Psoas muscle (tissue), 8 donors: ENCODE measurements around the gene TOR2A. TPM values are rescaled to one million over a fixed set of nuclear protein-coding genes. Genes with fewer than 3 reads are reported as not detected.

ENCODE experiments used
- ATAC-seq, 4 donors: fragments of 200-7000 bp; cut with Tn5 transposase; one replicate each; pipeline ENCODE4 v1.9.1; 2020; ENCODE audit warnings: moderate library complexity in 3 of 4, mild to moderate bottlenecking in 2 of 4
- DNase-seq, 2 donors: peaks; one replicate each; pipeline ENCODE4 v3.0.0-alpha.2; 2020
- H3K27ac ChIP-seq: fragments of 200-600 bp; one replicate; pipeline ENCODE4 v1.8.0; 2022
- H3K27me3 ChIP-seq, 3 donors: fragments of 200-600 bp in 1 of 3; one replicate each; pipeline versions ENCODE4 v1.6.1 to v1.8.0; 2013 to 2022; ENCODE audit warnings: low read length in 2 of 3, mild to moderate bottlenecking in 2 of 3, moderate library complexity in 1 of 3; ENCODE audit not compliant: insufficient read depth in 3 of 3
- H3K36me3 ChIP-seq, 2 donors: fragments of 200-600 bp in 1 of 2; one replicate each; pipeline versions ENCODE4 v1.6.1 to v1.8.0; 2013 to 2022; ENCODE audit warnings: low read depth in 1 of 2, mild to moderate bottlenecking in 1 of 2, moderate library complexity in 1 of 2; ENCODE audit not compliant: insufficient read depth in 1 of 2
- H3K4me1 ChIP-seq: fragments of 200-600 bp; one replicate; pipeline ENCODE4 v1.8.0; 2022
- H3K4me3 ChIP-seq: fragments of 200-600 bp; one replicate; pipeline ENCODE4 v1.8.0; 2022; ENCODE audit warnings: mild to moderate bottlenecking
- H3K9me3 ChIP-seq: fragments of 200-600 bp; one replicate; pipeline ENCODE4 v1.8.0; 2022
- WGBS, 3 donors: extraction: QIAGEN DNeasy Blood & Tissue Kit; methylation state at CpG; one replicate each; pipeline versions ENCODE4 v1.1.6 to v1.1.7; 2013; 5-methylcytosine and 5-hydroxymethylcytosine counted together
- intact Hi-C, 2 donors: fragments of 100-400 bp; cut with DNase I; formaldehyde crosslinking; loops; one replicate each; pipeline versions ENCODE4 v1.11.0 to v1.14.2; 2022
- polyA plus RNA-seq, 3 donors: library from polyadenylated mRNA; stranded (reverse); fragments of 200-250 nt; gene quantifications; one replicate each; pipeline ENCODE4 v1.2.3, GENCODE V29; 2013
- total RNA-seq, 4 donors: library from RNA; stranded (reverse); fragmentation: NEBNext Ultra II Directional in 2 of 4; extraction: Animal tissue kit (Norgen Biotek cat#: 25700) in 2 of 4; gene quantifications; one replicate each; pipeline versions ENCODE4 v1.2.1 to v1.2.4, GENCODE V29; 2021 to 2023
- TF ChIP-seq, protein P1 (sequence below): fragments of 200-600 bp; IDR thresholded peaks from one replicate; pipeline ENCODE4 v1.8.0; 2022; ENCODE audit warnings: antibody characterized with exemption
- donor health status: healthy with polysubstance abuse.
- donor health status: DM: no; HTN: no; CAD: no; lungs with moderate emphysema.
- donor health status: Bipolar disorder and iron deficiency.
- donor health status: healthy.
- donor health status: DM: yes; HTN: yes; CAD: no.
- donor health status: DM: no; HTN: no; CAD: no.
- donor health status: DM: no; HTN: no; CAD: no.
- donor health status: DM: yes; HTN: yes; CAD: no.

The TOR2A gene
- total and polyA plus RNA-seq, 7 donors: 2.8 to 6.9 (median 4.6) TPM

DNA sequence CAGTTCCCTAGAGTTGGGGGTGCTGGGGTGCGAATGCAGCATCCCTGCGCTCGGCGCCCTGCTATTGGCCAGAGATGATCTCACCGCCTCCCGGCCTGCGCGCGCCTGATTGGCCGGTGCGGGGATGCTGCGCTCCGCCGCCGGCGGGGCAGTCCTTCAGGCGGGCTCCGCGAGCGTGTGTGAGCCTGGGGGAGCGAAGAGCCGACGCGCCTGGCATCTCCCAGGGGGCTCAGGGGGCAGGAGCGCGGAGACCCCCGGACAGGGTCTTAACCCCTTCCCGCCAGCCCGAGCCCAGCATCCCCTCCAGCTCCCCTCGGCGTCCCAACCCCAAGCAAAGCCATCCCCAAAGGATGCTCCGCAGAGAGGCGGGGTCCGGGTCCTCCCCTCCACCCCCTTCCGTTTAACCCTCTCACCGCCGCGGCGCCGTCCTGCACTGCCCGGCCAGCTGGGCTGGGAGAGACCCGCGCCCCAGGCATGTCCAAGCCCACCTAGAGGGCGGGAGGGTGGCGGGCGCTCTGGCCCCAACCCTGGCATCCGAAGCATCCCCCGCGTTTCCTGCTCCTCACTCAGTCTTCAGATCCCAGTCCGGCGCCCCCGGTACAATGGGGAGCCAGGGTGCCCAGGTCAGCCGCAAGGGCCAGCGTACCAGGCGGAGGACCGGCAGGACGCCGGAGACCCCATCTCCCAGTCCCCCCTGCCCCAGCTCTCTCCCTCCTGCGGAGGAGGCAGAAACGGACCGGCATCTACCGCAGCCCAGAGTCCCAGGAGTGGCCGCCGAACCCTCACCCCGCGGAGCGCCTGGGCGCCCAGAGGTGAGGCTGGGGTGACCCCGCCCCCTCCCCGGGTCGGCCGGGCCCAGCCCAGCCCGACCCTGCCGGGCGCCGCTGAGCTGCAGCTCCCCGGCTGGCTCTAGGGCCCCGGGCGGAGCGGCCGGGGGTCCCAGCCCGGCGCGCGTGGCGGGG lies 19.3 kb upstream of the TOR2A start:
- TF ChIP-seq, protein P1, sequence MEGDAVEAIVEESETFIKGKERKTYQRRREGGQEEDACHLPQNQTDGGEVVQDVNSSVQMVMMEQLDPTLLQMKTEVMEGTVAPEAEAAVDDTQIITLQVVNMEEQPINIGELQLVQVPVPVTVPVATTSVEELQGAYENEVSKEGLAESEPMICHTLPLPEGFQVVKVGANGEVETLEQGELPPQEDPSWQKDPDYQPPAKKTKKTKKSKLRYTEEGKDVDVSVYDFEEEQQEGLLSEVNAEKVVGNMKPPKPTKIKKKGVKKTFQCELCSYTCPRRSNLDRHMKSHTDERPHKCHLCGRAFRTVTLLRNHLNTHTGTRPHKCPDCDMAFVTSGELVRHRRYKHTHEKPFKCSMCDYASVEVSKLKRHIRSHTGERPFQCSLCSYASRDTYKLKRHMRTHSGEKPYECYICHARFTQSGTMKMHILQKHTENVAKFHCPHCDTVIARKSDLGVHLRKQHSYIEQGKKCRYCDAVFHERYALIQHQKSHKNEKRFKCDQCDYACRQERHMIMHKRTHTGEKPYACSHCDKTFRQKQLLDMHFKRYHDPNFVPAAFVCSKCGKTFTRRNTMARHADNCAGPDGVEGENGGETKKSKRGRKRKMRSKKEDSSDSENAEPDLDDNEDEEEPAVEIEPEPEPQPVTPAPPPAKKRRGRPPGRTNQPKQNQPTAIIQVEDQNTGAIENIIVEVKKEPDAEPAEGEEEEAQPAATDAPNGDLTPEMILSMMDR: no peak
- Histone ChIP-seq H3K4me3 (peak overlapping the region; percentile 43), H3K27me3 (peaks cover 0 to 45% (median 14%) of the 10 kb centered on the region in 3 donors), H3K36me3 (peaks cover 0 to 4% of the 10 kb centered on the region in 2 donors), H3K9me3 (no peaks in the 10 kb centered on the region), H3K27ac (no peak overlapping the region), H3K4me1 (no peaks in the 10 kb centered on the region)
- 15 to 25% (median 17%) methylated on average over 58 to 86 of the region's 86 CpGs for WGBS, 3 donors
- DNase-seq (no peak), ATAC-seq (peak; percentile 19 to 58 (median 52))
- intact Hi-C loops: no loop called here

DNA sequence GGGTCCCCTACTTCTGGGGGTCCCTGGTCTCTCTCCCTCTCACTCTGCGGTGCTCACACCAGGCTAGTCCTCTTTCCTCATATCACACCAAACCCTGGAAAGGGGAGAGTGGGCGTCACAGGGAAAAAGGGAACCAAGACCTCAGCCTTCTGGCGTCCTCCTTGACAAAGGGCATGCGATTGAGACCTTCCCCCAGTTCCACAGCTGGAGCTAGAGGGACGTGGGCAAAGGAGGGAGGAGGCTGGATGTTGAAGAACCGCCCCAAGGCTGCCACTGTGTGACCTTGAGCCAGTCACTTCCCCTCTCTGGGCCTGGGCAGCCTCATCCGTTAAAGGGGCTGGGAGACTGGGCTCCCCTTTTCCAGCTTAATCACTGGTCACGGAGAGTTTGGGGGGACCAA lies 18.5 kb upstream of the TOR2A start:
- no peak for ATAC-seq

DNA sequence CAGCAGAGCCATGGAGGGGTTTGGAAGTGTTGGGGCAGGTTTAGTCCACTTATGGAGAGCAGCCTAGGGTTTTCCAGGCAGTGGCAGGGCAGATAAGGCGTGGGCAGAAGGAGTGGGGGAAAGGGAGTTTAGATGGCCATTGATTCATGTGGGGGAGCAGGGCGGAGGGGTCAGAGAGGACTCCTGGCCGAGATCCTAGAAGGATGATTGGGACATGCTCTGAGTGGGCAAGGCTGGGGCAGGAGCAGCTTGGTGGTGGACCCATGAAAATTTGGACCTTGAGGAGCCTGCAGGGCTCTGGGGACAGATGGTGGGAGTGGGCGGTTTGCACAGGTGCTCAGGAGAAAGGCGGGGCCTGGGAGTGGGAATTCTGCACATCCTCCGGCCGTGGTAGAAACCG lies 18.1 kb upstream of the TOR2A start:
- TF ChIP-seq, protein P1: no peak
- H3K4me3 ChIP-seq: no peak overlapping the region
- 60 to 69% (median 68%) methylated on average over 8 of the region's 8 CpGs for WGBS, 3 donors
- no peaks in the 10 kb centered on the region for H3K9me3 ChIP-seq
- H3K4me1 ChIP-seq: no peaks in the 10 kb centered on the region
- peaks cover 0 to 13% of the 10 kb centered on the region in 2 donors for H3K36me3 ChIP-seq
- DNase-seq (no peak), ATAC-seq (no peak)
- no peak overlapping the region for H3K27ac ChIP-seq
- intact Hi-C loops: no loop called here
- peaks cover 0 to 45% (median 14%) of the 10 kb centered on the region in 3 donors for H3K27me3 ChIP-seq

More for the DNA sequence above, 18.5 kb upstream of the TOR2A start:
- no peak overlapping the region for H3K27ac ChIP-seq
- WGBS, 3 donors: 51 to 56% (median 52%) methylated on average over 7 to 8 of the region's 8 CpGs
- no peak for DNase-seq
- intact Hi-C loops: no loop called here
- H3K4me3 ChIP-seq: no peak overlapping the region
- no peaks in the 10 kb centered on the region for H3K4me1 ChIP-seq
- peaks cover 0 to 45% (median 14%) of the 10 kb centered on the region in 3 donors for H3K27me3 ChIP-seq
- TF ChIP-seq, protein P1: no peak
- H3K36me3 ChIP-seq: peaks cover 0 to 10% of the 10 kb centered on the region in 2 donors
- H3K9me3 ChIP-seq: no peaks in the 10 kb centered on the region

DNA sequence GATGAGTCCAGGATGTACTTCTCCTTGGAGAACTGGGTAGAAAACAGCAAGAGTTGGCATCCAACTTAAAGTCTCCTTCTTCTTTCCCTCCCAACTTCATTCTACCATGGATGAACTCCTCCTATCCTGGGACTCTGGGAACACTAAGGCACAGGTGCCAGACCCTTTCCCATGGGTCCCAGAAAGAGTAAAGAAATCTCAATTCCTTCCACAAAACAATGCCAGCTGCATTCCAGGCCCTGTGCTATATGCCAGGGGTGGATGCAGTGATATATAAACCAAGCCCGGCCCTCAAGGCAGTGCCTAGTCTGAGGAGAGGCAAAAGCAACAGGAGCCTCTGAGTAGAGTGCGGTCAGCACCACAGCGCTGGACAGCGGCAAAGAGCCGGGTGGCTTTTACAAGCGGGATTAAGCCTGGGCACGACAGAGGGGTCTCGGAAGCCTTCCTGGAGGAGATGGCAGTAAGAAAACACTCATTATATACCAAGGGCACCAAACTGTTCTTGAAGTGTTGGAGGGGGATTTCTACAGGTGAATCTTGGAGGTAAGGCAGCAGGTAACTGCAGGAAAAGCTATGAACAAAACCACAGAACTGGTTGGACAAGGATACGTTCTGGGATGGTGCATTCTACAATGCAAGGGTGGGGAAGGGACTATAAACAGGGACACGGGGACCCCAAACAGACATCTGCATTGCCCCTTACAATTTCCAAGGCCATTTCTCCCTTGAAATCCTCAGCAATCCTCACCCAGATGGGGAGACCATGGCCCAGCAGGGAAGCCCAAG lies 16.4 kb upstream of the TOR2A start:
- H3K27me3 ChIP-seq: peaks cover 0 to 39% (median 14%) of the 10 kb centered on the region in 3 donors
- peaks cover 0 to 13% of the 10 kb centered on the region in 2 donors for H3K36me3 ChIP-seq
- intact Hi-C loops: no loop called here
- H3K4me1 ChIP-seq: no peaks in the 10 kb centered on the region
- DNase-seq (no peak), ATAC-seq (no peak)
- TF ChIP-seq, protein P1: no peak
- H3K27ac ChIP-seq: no peak overlapping the region
- 26 to 31% (median 28%) methylated on average over 10 of the region's 10 CpGs for WGBS, 3 donors
- no peak overlapping the region for H3K4me3 ChIP-seq
- H3K9me3 ChIP-seq: no peaks in the 10 kb centered on the region
